GM18511 (cell line): Measurements from ENCODE around the gene TSTD2.
"Not testable (repeated sequence)": the region's sequence is repeated elsewhere in the genome, so short reads cannot be mapped to it uniquely, and the experiment has no call there.

Source experiments
- ATAC-seq: cut with Tn5 transposase; IDR thresholded peaks from one replicate; pipeline ENCODE4 v1.9.1; 2021; ENCODE audit warnings: mild to moderate bottlenecking, moderate library complexity; ENCODE audit not compliant: unreplicated experiment

Gene TSTD2

GRCh38 chr9:97593960-97594359, 39.2 kb downstream of the TSTD2 start:
- ATAC-seq = no peak

GRCh38 chr9:97592126-97592525, 41.0 kb downstream of the TSTD2 start:
- no peak for ATAC-seq

DNA sequence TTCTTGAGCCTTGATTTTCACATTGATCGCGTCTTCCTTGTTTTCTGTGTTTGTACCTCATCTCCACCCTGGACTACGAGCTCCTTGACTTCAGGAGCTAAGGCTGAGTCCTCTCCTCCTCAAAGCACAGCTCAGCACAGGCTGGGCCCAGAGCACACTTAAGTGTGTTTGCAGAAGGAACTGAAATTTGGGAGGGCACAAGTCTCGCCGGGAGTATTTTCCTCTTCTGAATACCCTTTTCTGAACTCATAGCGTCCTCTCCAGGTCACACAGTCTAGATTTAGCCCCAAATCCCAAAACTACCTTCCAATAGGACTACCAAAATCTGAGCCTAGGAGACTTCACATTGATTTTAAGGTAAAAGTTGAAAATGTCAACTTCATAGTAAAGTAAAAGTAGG, 41.6 kb downstream of the TSTD2 start:
- ATAC-seq = no peak

DNA sequence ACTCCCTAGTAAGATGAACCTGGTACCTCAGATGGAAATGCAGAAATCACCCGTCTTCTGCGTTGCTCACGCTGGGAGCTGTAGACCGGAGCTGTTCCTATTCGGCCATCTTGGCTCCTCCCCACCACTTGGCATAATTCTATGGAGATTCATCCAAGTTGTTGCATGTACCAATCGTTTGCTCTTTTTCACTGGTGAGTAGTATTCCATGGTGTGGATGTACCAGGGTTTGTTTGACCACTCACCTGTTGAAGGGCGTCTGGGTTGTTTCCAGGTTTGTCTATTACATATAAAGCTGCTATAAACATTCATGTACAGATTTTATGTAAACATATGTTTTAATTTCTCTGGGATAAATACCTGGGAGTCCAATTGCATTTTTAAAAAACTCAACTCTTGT, 46.3 kb downstream of the TSTD2 start:
- not testable (repeated sequence) for ATAC-seq

DNA sequence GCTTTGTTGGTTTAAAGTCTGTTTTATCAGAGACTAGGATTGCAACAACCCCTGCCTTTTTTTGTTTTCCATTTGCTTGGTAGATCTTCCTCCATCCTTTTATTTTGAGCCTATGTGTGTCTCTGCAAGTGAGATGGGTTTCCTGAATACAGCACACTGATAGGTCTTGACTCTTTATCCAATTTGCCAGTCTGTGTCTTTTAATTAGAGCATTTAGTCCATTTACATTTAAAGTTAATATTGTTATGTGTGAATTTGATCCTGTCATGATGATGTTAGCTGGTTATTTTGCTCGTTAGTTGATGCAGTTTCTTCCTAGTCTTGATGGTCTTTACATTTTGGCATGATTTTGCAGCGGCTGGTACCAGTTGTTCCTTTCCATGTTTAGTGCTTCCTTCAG, 48.4 kb downstream of the TSTD2 start:
- not testable (repeated sequence) for ATAC-seq

GRCh38 chr9:97581590-97581989, 51.6 kb downstream of the TSTD2 start:
- ATAC-seq = not testable (repeated sequence)

GRCh38 chr9:97579914-97580313, 53.3 kb downstream of the TSTD2 start:
- ATAC-seq = no peak

- ATAC-seq = no peak
Measured at GRCh38 chr9:97578846-97579245, 54.3 kb downstream of the TSTD2 start.

DNA sequence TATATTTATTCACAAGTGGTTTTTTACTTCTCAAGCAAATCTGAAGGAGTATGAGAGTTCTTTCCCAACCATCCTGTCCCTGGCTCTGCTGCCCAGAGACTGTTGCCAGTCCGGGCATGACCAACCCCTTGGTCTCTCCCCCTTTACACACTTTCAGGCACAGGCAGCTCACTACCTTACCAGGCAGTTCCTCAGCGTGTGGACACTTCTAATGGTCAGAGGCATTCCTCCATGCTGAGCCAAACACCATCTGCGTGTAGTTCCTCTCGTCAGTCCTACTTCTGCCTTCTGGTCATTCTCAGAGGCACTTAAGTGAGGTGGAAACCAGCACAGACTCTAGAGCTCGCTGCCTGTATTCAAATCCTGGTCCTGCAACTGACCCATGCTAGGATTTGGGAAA, 56.1 kb downstream of the TSTD2 start:
- no peak for ATAC-seq

GRCh38 chr9:97575673-97576200, 57.4 kb downstream of the TSTD2 start:
- ATAC-seq = no peak

- ATAC-seq = not testable (repeated sequence)
Measured at GRCh38 chr9:97574921-97575672, 58.1 kb downstream of the TSTD2 start.

DNA sequence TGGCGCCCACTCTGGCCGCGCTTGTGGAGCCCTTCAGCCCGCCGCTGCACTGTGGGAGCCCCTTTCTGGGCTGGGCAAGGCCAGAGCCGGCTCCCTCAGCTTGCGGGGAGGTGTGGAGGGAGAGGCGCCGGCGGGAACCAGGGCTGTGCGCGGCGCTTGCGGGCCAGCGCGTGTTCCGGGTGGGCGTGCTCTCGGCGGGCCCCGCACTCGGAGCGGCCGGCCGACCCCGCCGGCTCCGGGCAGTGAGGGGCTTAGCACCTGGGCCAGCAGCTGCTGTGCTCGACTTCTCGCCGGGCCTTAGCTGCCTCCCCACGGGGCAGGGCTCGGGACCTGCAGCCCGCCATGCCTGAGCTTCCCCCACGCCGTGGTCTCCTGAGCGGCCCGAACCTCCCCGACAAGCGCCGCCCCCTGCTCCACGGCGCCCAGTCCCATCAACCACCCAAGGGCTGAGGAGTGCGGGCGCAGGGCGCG, 59.0 kb downstream of the TSTD2 start:
- not testable (repeated sequence) for ATAC-seq

- ATAC-seq = no peak
Measured at GRCh38 chr9:97573482-97574073, 59.6 kb downstream of the TSTD2 start.

GRCh38 chr9:97572892-97573365, 60.2 kb downstream of the TSTD2 start:
- ATAC-seq = no peak

GRCh38 chr9:97572196-97572891, 60.8 kb downstream of the TSTD2 start:
- ATAC-seq = no peak

GRCh38 chr9:97571664-97572063, 61.5 kb downstream of the TSTD2 start:
- ATAC-seq = no peak

GRCh38 chr9:97570899-97571298, 62.3 kb downstream of the TSTD2 start:
- no peak for ATAC-seq

DNA sequence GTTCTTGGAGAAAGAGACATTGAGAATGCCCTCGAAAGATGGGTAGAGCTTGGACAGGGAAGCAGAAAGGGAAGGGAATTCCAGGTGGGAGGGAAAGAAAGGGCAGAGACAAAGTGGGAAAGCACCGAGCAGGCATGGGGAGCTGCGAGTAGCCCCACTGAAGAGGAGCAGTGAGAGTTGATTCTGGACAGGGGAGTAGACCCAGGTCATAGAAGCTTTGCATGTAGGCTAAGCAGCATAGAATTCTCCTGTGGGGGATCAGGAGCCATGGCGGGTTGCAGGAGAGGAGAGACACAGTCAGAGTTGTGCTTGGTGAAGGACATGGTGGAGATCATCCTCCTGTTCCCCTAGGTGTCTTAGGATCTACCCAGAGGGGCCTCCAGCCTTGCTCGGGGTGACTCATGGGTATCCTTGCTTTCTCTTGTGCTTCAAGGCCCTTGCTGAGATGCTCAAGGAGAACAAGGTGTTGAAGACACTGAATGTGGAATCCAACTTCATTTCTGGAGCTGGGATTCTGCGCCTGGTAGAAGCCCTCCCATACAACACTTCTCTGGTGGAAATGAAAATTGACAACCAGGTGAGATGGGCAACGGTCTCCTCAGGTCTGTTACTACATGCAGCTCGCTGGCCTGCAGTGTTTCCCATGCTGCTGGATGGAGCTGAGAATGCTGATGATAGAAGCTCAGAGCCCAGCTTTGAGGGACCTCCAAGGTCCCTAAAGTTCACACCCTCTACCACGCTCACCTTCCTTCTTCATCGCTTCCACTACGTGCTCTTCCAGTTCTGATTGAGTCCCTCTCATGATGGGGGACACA, 64.5 kb downstream of the TSTD2 start:
- ATAC-seq = no peak

GRCh38 chr9:97567894-97568202, 65.3 kb downstream of the TSTD2 start:
- no peak for ATAC-seq

- no peak for ATAC-seq
Measured at GRCh38 chr9:97567182-97567893, 65.8 kb downstream of the TSTD2 start.
